ENCODE data around the gene ALDH1B1. TPM values are rescaled to one million over a fixed set of nuclear protein-coding genes. Genes with fewer than 3 reads are reported as not detected.
A peak's percentile ranks its signal among the peaks of the same experiment; 100 is the strongest.

Gene ALDH1B1
- total and polyA plus RNA-seq, 5 donors, result 11.5 to 27.2 (median 13.5) TPM

DNA sequence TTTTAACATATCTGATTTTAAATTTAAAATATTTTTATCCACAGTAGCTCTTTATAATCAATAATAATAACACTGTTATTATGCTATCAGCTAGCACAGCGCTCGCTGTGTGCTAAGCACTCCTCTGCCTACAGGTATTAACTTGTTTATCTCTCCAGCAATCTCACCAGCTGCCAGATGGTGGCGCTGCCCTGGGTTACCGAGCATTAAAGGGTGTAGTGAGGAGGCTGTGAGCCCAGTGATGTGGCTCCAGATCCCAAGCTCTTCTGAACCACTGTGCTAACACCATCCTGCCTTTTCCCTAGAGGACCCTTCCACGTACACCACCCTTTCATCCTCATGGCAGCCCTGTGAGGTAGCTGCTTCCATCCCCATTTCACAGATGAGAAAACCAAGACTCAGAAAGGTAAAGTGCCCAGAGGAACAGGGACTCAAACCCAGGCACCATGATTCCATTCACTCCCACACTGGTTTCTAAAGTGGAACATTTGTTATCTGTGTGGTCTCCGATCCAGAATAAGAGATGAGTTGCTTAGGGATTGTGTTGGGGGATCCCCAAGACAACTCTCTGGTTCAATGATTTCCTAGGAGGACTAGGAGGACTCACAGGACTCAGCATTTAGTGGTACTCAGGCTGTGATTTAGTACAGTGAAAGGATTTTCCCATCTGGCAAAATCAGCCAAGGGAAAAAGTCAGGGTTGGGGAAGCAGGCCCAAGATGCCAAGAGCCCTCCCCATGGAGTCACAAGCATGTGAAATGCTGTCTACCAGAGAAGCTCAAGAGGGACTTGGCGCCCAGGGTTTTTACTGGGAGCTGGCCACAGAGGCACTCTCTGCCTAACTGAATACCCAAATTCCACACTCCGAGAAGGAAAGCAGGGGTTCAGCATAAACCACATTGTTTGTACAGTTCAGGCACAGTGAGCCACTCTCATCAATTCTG lies 24.8 kb downstream of the ALDH1B1 start:
- intact Hi-C loops (cut with DNase I), result loop anchor here in 1 of 4 donors (5.0 kb wide), 1 partner anchor 50 kb away; no protein-coding TSS in a partner anchor
- ATAC-seq, result no peak
- DNase-seq, result peak in 1 of 3 donors; percentile 43
- Histone ChIP-seq H3K4me1 (ENCODE audit: control insufficient read depth, insufficient read depth, low read length) (no peaks in the 10 kb centered on the region), H3K4me3 (ENCODE audit: low read length) (no peak overlapping the region), H3K27me3 (ENCODE audit: control insufficient read depth, insufficient read depth) (no peaks in the 10 kb centered on the region), H3K9me3 (ENCODE audit: control insufficient read depth, low read length) (no peaks in the 10 kb centered on the region), H3K27ac (ENCODE audit: low read length) (no peak overlapping the region)
- 66% methylated on average over 8 of the region's 8 CpGs for WGBS

DNA sequence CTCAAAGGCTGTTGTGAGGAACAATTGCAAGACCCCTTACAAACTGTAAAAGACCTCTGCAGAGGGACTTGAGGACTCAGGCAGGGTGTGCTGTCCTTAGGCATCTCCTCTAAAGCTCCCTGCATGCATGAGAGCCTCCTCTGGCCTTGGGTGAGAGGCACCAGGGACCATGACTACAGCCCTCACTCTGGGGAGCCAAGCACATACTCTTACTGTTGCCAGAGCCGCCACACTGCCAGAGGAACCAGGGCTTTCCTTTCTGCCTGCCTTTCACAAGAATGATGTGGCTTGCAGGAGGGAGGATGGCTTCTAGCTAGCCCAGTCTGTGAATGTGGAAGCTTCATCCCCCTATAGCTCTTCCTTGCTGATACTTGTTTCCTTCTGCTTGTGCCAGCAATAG lies 25.9 kb downstream of the ALDH1B1 start:
- WGBS, result 92% methylated on average over 1 of the region's 1 CpG
- Histone ChIP-seq H3K4me3 (ENCODE audit: low read length) (no peak overlapping the region), H3K27ac (ENCODE audit: low read length) (no peak overlapping the region), H3K4me1 (ENCODE audit: control insufficient read depth, insufficient read depth, low read length) (no peaks in the 10 kb centered on the region), H3K9me3 (ENCODE audit: control insufficient read depth, low read length) (no peaks in the 10 kb centered on the region), H3K27me3 (ENCODE audit: control insufficient read depth, insufficient read depth) (no peaks in the 10 kb centered on the region)
- ATAC-seq, result no peak
- intact Hi-C loops (cut with DNase I), result loop anchor here in 1 of 4 donors (5.0 kb wide), 1 partner anchor 51 kb away; no protein-coding TSS in a partner anchor
- DNase-seq, result no peak

DNA sequence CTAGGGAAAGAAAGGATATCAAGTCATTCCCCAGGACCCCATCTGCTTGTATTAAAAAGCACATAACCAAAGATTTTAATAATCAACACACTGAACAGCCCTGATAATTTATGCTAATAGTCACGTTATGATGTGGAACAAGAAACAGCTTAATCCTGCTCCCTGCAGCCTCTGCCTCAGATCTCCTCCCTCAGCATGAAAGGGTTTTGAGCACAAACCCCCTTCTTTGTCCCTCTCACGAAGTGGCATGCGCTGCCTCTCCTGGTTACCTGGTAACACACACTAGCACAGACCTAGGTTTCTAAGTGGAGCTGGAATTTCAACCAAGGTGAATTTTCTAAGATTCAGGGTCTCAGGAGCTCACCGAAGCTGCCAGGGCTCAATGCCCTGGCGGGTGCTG lies 26.7 kb downstream of the ALDH1B1 start:
- ATAC-seq (no peak), DNase-seq (no peak)
- intact Hi-C loops (cut with DNase I), result loop anchor here in 1 of 4 donors (5.0 kb wide), 1 partner anchor 52 kb away; no protein-coding TSS in a partner anchor
- no peak overlapping the region for H3K27ac ChIP-seq (ENCODE audit: low read length)
- no peak overlapping the region for H3K4me3 ChIP-seq (ENCODE audit: low read length)
- H3K4me1 ChIP-seq (ENCODE audit: control insufficient read depth, insufficient read depth, low read length), result no peaks in the 10 kb centered on the region
- 72% methylated on average over 5 of the region's 5 CpGs for WGBS
- H3K27me3 ChIP-seq (ENCODE audit: control insufficient read depth, insufficient read depth), result no peaks in the 10 kb centered on the region
- no peaks in the 10 kb centered on the region for H3K9me3 ChIP-seq (ENCODE audit: control insufficient read depth, low read length)

DNA sequence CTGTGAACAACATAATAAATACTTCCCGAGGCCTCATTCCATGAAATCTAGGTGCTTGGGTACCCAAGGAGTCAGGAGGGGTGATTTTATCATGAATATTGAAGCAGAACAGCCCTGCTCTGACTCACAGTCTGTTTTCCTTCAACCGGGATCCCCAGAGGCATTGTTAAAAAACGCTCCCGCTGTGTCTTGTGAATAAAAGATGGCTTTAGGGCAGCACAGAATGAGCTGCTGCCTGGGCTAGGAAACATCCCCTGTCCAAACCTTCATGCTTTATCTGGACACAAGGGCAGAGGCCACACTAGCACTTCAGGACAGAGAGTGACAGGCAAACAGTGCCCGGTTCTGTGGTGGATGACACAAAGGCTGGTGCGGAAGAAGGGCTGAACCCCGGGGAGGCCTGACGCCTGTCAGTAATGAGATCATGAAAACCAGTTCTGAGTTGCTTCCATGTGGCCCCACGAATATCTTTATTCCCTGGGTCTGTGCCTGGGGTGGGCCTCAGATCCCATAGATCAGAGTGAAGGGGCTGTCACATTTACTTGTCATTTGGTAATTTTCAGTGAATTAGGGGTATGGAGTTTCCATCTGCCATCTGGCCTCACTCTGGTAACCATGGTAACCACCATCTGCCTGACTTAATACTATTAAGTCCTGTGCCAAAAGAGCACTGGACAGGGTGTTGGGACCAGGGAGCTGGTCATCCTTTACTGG lies 29.2 kb downstream of the ALDH1B1 start:
- 47% methylated on average over 9 of the region's 9 CpGs for WGBS
- intact Hi-C loops (cut with DNase I), result no loop called here
- DNase-seq (no peak), ATAC-seq (no peak)
- Histone ChIP-seq H3K27ac (ENCODE audit: low read length) (no peak overlapping the region), H3K4me3 (ENCODE audit: low read length) (no peak overlapping the region), H3K27me3 (ENCODE audit: control insufficient read depth, insufficient read depth) (no peaks in the 10 kb centered on the region), H3K9me3 (ENCODE audit: control insufficient read depth, low read length) (no peaks in the 10 kb centered on the region), H3K4me1 (ENCODE audit: control insufficient read depth, insufficient read depth, low read length) (no peaks in the 10 kb centered on the region)

DNA sequence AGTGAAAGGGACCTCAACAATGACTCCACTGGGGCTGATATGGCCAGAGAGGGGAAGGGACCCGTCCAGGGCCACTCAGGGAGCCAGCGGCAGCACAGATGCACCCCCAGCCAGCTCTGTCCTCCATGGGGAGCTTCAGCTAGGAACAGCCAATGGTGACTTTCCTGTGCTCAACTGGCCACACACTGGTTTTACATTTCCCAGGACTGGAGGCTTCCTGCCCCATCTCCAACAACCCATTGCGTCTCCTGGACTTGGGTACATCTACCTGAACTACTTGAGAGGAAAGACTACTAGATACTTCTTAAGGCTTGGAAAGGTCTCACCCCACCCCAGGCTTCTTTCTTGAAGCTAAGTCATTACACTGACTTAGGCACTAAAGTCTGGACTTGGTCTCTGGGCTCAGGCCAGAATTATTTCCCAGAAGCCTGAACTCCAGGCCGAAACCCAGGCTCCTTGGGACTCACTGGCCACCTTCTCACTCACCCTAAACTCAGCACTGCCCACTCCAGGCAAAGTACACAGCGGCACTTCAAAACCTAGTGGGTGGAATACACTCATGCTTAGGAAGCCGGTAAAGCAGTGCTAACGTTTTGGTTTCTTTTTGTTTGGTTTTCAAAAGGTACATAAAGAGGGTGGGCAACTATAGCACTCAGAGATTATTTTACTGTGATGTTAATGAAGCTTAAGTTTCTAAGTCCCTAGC lies 30.2 kb downstream of the ALDH1B1 start:
- no peaks in the 10 kb centered on the region for H3K9me3 ChIP-seq (ENCODE audit: control insufficient read depth, low read length)
- H3K27me3 ChIP-seq (ENCODE audit: control insufficient read depth, insufficient read depth), result no peaks in the 10 kb centered on the region
- 77% methylated on average over 7 of the region's 7 CpGs for WGBS
- no peak for DNase-seq
- H3K4me1 ChIP-seq (ENCODE audit: control insufficient read depth, insufficient read depth, low read length), result no peaks in the 10 kb centered on the region
- ATAC-seq, result no peak
- intact Hi-C loops (cut with DNase I), result no loop called here
- no peak overlapping the region for H3K27ac ChIP-seq (ENCODE audit: low read length)
- H3K4me3 ChIP-seq (ENCODE audit: low read length), result no peak overlapping the region

DNA sequence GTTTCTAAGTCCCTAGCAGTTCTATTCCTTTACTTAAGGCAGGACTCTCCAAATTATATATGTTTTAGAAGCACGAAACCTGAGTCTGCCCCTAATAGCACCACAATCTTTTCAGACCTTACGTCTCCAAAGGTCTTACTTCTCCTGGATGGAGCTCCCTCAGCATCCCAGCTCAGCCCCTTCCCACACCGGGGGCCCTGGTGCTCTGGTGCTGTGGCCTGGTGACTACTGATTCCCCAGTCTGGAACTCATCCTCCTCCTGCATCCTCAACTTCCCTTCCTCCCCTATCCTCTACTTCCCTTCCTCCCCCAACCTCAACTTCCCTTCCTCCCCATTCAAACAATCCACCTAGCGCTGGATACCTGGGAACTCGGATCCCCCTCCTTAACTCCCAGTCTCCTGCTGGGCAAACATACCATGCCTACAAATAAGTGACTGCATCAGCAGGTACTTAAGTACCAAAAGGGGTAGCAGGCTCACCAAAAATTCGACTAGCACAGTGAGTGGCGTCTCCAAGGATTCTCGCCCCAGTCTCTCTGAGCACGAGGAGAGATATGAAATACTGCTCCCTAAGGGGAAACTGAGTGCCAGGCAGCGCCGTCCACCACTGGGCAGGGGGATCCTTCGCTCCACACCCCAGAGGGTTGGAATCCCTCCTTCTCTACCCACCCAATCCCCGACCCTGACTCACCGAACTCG lies 30.9 kb downstream of the ALDH1B1 start:
- no peak overlapping the region for H3K27ac ChIP-seq (ENCODE audit: low read length)
- DNase-seq (no peak), ATAC-seq (no peak)
- intact Hi-C loops (cut with DNase I), result no loop called here
- WGBS, result 36% methylated on average over 15 of the region's 15 CpGs
- no peaks in the 10 kb centered on the region for H3K9me3 ChIP-seq (ENCODE audit: control insufficient read depth, low read length)
- no peaks in the 10 kb centered on the region for H3K27me3 ChIP-seq (ENCODE audit: control insufficient read depth, insufficient read depth)
- H3K4me3 ChIP-seq (ENCODE audit: low read length), result no peak overlapping the region
- H3K4me1 ChIP-seq (ENCODE audit: control insufficient read depth, insufficient read depth, low read length), result no peaks in the 10 kb centered on the region

DNA sequence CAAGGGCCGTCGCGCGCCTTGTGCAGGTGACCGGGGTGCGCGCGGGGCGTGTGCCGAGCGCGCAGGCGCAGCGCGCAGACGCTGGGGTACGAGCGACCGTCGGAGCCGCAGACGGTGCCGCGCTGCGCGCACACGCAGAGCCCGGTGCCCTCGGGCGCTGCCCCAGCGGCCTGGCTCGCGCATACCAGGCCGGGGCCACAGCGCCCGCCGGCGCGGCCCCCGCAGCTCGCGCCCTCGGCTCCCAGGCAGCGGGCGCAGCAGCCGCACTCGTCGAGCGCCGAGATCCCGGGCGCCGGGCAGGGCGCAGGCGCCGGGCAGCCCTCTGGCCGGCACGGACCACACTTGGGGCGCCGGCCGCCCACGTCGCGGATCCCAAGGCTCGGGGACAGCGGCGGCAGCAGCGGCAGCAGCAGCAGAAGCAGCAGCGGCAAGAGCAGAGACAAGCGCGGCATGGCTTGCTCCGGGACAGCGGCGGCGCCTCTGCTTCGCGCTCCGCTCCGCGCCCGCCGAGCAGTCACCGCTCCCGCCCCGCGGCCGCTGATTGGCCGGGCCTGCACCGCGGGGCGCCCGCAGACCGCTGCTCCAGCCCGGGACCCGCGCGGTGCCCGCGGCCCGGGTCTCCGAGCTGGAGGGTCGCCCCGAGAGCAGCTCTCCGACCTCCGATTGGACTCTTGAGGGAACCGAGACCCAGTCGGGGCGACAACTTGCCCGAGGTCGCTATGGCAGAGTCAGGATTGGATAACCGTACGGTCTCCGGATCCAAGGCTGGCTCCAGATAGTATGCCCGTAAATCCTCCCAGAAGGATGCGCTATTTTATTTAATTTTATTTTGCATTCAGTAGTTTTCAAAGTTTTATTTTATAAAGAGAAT lies 31.7 kb downstream of the ALDH1B1 start, which contains the start of gene IGFBPL1:
Gene IGFBPL1, minus strand, starts transcription at position 482 of the 871 bp plus-strand sequence. Its CDS starts 30 bp downstream, at position 452.
- Histone ChIP-seq H3K9me3 (ENCODE audit: control insufficient read depth, low read length) (no peaks in the 10 kb centered on the region), H3K4me1 (ENCODE audit: control insufficient read depth, insufficient read depth, low read length) (no peaks in the 10 kb centered on the region), H3K27me3 (ENCODE audit: control insufficient read depth, insufficient read depth) (no peaks in the 10 kb centered on the region), H3K27ac (ENCODE audit: low read length) (no peak within 1 kb of the TSS), H3K4me3 (ENCODE audit: low read length) (peak within 1 kb of the TSS; percentile 47)
- intact Hi-C loops (cut with DNase I), result no loop called here
- DNase-seq (peak in 2 of 3 donors; percentile 55 to 65), ATAC-seq (peak; percentile 66 to 67)
- 1% methylated on average over 115 of the region's 115 CpGs for WGBS

DNA sequence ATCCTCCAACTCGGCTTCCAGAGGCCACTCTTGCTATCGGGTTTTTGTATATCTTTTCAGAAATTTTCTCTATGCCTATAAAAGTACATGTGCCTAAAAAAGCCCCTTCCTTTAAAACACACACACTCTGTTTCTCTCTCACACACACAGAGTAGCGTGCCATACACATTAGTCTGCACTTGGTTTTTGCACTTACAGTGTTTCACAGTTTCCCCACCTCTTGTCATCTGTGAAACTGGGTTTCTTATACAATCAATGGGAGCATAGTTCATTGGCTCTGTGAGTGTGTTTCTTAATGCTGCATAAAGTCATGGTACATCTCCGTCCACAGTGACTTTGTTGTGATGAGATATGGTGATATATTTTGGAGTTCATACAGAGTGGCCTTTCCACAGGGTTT lies 32.4 kb downstream of the ALDH1B1 start:
- H3K27me3 ChIP-seq (ENCODE audit: control insufficient read depth, insufficient read depth), result no peaks in the 10 kb centered on the region
- DNase-seq, result no peak
- no peaks in the 10 kb centered on the region for H3K4me1 ChIP-seq (ENCODE audit: control insufficient read depth, insufficient read depth, low read length)
- H3K27ac ChIP-seq (ENCODE audit: low read length), result no peak overlapping the region
- no peaks in the 10 kb centered on the region for H3K9me3 ChIP-seq (ENCODE audit: control insufficient read depth, low read length)
- WGBS, result 73% methylated on average over 4 of the region's 4 CpGs
- no peak for ATAC-seq
- intact Hi-C loops (cut with DNase I), result no loop called here
- H3K4me3 ChIP-seq (ENCODE audit: low read length), result peak overlapping the region; percentile 47

DNA sequence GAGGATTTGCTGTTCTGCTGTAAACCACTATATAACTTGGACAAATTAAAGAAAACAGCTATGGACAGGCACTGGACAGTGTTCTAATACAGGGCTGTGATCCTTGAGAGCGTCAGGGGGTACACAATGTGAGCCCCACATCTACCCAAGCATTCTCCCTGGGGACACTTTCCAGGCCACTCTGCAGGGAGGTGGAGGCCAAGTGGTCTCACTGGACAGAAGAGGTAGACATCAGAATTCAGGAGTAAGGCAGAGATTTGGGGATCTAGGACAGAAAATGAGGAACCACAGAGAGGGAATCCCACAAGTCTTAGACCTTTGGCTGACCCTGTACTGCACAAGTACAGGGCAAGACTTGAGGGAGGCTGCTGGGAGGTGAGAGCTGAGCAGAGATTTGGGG lies 35.6 kb downstream of the ALDH1B1 start:
- Histone ChIP-seq H3K27ac (ENCODE audit: low read length) (no peak overlapping the region), H3K4me1 (ENCODE audit: control insufficient read depth, insufficient read depth, low read length) (no peaks in the 10 kb centered on the region), H3K4me3 (ENCODE audit: low read length) (no peak overlapping the region), H3K27me3 (ENCODE audit: control insufficient read depth, insufficient read depth) (no peaks in the 10 kb centered on the region), H3K9me3 (ENCODE audit: control insufficient read depth, low read length) (no peaks in the 10 kb centered on the region)
- DNase-seq (no peak), ATAC-seq (no peak)
- intact Hi-C loops (cut with DNase I), result no loop called here
- WGBS, result 80% methylated on average over 1 of the region's 1 CpG

DNA sequence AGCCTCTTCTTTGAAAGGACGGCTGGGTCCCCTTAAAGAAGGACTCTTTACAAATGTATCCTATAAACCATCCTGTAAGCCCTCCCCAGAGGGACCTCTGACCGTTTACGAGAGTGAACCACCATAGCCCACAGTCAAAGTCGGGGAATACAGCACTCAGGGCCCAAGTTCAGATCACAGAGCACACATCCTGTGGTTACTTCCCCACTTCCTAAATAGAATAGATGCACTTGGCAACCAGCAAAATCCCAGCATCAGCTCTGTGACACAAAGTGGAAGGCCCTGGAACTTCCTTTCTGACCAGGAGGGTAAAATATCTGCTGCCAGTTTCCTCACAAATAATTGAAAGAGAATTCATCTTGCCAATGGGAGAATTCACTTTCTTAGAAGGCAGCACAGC lies 38.6 kb downstream of the ALDH1B1 start:
- ATAC-seq (no peak), DNase-seq (no peak)
- intact Hi-C loops (cut with DNase I), result no loop called here
- 56% methylated on average over 4 of the region's 4 CpGs for WGBS
- H3K4me1 ChIP-seq (ENCODE audit: control insufficient read depth, insufficient read depth, low read length), result no peaks in the 10 kb centered on the region
- H3K27ac ChIP-seq (ENCODE audit: low read length), result no peak overlapping the region
- no peak overlapping the region for H3K4me3 ChIP-seq (ENCODE audit: low read length)
- H3K9me3 ChIP-seq (ENCODE audit: control insufficient read depth, low read length), result no peaks in the 10 kb centered on the region
- H3K27me3 ChIP-seq (ENCODE audit: control insufficient read depth, insufficient read depth), result no peaks in the 10 kb centered on the region

Data from right cardiac atrium (tissue), 5 donors.